Stomach (tissue), 4 donors: ENCODE data around the gene SPATS2.

Source experiments
- EP300 ChIP-seq: sonication (generic); formaldehyde crosslinking; IDR thresholded peaks from one replicate; pipeline ENCODE4 v1.6.1; 2017; ENCODE audit warnings: antibody characterized with exemption
- TF ChIP-seq, protein P1 (sequence below), 7 experiments: fragments of 450-650 bp in 4 of 7; fragments of 200-600 bp in 3 of 7; sonication (generic) in 3 of 7; IDR thresholded peaks; one replicate each; pipeline ENCODE4 v1.5.1; 2016 to 2019; ENCODE audit warnings: antibody characterized with exemption in 7 of 7, control low read depth in 2 of 7, mild to moderate bottlenecking in 1 of 7

DNA sequence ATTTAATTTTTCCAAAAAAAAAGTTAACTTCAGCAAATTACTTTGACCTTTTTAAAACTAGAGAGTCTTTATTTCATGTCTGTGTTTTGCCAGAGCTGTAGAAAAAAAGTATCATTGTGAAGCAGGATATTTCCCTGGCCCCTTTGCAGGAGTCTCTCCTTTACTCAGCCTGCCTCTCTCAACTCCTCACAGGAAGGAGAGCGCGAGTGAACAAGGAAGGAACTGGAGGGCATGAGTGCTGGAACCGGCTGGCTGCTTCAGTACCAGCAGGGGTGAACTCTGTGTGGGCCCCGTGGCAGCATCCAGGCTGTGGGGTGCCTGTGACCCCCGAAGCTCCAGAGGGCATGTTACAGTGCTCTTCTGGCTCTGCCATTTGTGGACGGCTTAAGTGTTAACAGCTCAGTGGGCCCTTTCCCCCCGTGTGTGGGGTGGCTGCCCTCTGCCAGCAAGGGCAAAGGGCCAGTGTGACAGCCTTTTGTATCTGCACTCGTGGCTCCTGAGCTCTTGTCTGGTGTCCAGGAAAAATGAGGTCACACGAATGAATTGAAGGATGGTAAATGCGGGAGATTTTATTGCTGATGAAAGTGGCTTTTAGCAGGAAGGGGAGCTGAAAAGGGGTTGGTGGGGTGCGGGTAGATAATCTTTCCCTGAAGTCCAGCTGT is 95.0 kb downstream of the SPATS2 start:
- TF ChIP-seq, protein P1, sequence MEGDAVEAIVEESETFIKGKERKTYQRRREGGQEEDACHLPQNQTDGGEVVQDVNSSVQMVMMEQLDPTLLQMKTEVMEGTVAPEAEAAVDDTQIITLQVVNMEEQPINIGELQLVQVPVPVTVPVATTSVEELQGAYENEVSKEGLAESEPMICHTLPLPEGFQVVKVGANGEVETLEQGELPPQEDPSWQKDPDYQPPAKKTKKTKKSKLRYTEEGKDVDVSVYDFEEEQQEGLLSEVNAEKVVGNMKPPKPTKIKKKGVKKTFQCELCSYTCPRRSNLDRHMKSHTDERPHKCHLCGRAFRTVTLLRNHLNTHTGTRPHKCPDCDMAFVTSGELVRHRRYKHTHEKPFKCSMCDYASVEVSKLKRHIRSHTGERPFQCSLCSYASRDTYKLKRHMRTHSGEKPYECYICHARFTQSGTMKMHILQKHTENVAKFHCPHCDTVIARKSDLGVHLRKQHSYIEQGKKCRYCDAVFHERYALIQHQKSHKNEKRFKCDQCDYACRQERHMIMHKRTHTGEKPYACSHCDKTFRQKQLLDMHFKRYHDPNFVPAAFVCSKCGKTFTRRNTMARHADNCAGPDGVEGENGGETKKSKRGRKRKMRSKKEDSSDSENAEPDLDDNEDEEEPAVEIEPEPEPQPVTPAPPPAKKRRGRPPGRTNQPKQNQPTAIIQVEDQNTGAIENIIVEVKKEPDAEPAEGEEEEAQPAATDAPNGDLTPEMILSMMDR (IDR thresholded peaks at IDR 0.05), result no peak
- no peak for TF ChIP-seq EP300
